Gastroesophageal sphincter (tissue), 3 donors: Measurements from ENCODE around the gene BMPR1A.

Source experiments
- EP300 ChIP-seq: sonication (generic); formaldehyde crosslinking; IDR thresholded peaks from one replicate; pipeline ENCODE4 v1.6.1; 2017; ENCODE audit warnings: antibody characterized with exemption, mild to moderate bottlenecking
- POLR2A ChIP-seq, 2 donors: fragments of 450-650 bp; IDR thresholded peaks; one replicate each; pipeline ENCODE4 v1.6.1; 2017; ENCODE audit warnings: antibody characterized with exemption in 2 of 2, mild to moderate bottlenecking in 2 of 2, moderate library complexity in 1 of 2
- POLR2AphosphoS5 ChIP-seq: sonication (generic); formaldehyde crosslinking; IDR thresholded peaks from one replicate; pipeline ENCODE4 v1.6.1; 2017; ENCODE audit warnings: antibody characterized with exemption
- TF ChIP-seq, protein P1 (sequence below), 4 experiments: fragments of 200-600 bp in 2 of 4; fragments of 450-650 bp in 2 of 4; sonication (generic) in 1 of 4; IDR thresholded peaks; one replicate each; pipeline ENCODE4 v1.5.1; 2017 to 2019; ENCODE audit warnings: antibody characterized with exemption in 4 of 4, mild to moderate bottlenecking in 2 of 4, moderate library complexity in 2 of 4

DNA sequence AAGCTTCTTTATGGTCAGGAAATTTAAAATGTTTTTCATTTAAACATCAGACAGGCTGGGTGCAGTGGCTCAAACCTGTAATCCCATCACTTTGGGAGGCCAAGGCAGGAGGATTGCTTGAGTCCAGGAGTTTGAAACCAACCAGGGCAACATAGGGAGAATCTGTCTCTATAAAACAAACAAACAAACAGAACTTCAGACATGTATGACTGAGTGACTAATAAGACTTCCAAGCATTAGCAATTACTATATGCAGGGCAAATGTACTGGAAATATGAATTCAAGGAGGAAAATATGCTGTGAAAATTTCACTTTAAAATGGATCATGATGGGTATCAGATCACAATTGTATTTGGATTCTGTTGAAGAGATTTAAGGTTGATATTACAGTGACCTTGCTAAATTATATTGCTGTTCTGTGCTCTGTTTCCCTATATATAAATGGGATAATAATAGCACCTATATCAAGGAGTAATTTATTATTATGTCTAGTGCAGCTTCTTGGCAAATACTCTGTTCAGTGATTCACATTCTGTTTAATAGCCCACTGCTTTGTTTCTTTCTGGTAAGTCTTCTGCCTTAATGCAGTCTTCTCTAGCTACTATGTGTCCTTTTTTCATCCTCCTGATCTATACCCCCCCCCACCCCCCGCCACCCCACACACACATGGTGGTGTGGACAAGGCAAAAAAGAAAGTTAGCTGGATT is 36.2 kb downstream of the BMPR1A start:
- TF ChIP-seq POLR2AphosphoS5 = no peak
- TF ChIP-seq, protein P1, sequence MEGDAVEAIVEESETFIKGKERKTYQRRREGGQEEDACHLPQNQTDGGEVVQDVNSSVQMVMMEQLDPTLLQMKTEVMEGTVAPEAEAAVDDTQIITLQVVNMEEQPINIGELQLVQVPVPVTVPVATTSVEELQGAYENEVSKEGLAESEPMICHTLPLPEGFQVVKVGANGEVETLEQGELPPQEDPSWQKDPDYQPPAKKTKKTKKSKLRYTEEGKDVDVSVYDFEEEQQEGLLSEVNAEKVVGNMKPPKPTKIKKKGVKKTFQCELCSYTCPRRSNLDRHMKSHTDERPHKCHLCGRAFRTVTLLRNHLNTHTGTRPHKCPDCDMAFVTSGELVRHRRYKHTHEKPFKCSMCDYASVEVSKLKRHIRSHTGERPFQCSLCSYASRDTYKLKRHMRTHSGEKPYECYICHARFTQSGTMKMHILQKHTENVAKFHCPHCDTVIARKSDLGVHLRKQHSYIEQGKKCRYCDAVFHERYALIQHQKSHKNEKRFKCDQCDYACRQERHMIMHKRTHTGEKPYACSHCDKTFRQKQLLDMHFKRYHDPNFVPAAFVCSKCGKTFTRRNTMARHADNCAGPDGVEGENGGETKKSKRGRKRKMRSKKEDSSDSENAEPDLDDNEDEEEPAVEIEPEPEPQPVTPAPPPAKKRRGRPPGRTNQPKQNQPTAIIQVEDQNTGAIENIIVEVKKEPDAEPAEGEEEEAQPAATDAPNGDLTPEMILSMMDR (IDR thresholded peaks at IDR 0.05) = no peak
- no peak for TF ChIP-seq EP300
- TF ChIP-seq POLR2A (IDR thresholded peaks at IDR 0.05) = no peak
